Left renal pelvis (tissue), 4 donors: ENCODE results near the gene MAP3K9. TPM values are rescaled to one million over a fixed set of nuclear protein-coding genes. Genes with fewer than 3 reads are reported as not detected.
A peak's percentile ranks its signal among the peaks of the same experiment; 100 is the strongest.
"Not testable (repeated sequence)": the region's sequence is repeated elsewhere in the genome, so short reads cannot be mapped to it uniquely, and the experiment has no call there.

Experiments used
- DNase-seq, 4 donors: peaks; one replicate each; pipeline ENCODE4 v3.0.0-alpha.2; 2013; ENCODE audit warnings: low read depth in 4 of 4, low spot score in 3 of 4
- polyA plus RNA-seq, 4 donors: library from polyadenylated mRNA; unstranded; fragments of 120-200 nt; gene quantifications; one replicate each; pipeline ENCODE4 v1.2.1, GENCODE V29; 2013; ENCODE audit not compliant: insufficient read length in 4 of 4

The MAP3K9 gene
- polyA plus RNA-seq: 1 to 10 TPM; 2.2 to 4.4 (median 3.3) TPM

DNA sequence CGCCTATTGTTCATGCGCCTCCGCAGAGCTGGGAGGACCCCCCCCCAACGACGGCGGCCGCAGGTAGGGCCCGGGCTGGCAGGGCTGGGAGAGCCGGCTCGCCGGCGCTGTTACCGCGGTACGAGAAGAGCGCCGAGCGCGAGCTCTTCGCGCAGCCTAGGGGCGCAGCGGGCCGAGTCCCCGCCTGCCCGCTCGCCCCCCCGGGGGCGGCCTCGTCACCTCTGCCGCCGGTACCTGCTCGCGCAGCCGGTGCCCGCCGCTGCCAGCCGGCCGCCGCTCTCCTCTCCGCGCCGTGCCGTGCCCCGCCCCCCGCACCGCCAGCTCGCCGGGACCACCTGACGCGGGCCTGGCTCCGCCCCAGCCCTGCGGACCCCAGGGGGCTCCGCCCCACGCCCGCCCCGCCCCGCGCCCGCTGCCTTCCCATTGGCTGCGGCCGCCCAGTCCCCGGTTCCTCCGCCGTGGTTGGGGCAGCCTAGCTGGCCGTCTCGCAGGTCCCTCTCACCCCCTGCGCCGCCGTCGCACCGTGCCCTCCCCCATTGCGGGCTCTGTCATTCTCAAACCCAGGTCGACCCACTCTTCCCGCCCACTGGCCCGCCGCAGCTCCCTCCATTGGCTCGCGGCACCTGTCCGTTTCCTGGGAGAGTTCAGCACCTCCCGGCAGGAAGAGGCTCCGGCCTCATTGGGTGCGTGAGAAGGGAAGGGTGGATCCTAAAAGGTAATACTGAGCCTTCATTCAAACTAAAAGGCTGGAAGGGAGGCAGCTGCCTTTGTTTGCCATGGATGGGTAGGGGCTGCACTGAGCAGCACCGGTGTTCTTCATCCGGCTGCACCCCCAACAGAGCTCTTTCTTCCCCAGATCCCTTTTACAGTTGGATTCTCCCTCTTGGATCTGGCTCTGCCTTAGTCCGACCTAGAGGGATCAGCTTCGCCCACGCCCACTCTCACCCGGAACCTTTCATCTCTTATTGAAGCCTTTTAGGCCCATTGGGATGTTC lies at the start of gene MAP3K9:
Gene MAP3K9, minus strand, starts transcription at position 289 of the 995 bp plus-strand sequence. CDS start 342 bp downstream, outside the sequence.
- peak in 3 of 4 donors; percentile 77 to 86 (median 80) for DNase-seq

DNA sequence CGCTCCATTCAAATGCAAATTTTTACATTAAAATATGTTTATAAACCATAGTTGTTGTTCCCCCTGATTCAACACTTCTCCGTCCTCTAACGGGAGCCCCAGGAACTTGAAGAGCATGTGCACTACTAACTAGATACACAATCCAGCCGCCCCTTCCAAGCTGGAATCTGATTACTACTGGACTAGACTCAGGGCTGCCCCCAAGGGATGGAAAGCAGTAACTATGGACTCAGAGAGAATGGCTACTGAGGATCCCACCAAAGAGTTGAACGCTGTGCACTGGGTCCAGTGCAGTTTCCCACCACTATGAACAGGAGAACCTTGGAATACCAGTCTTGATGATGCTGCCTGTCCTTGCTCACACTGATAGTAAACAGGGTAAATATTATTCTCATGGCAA lies 49.3 kb upstream of the MAP3K9 start:
- no peak for DNase-seq

- no peak for DNase-seq
These were observed 48.2 kb upstream of the MAP3K9 start for GRCh38 chr14:70857496-70857890.

GRCh38 chr14:70856851-70857495 lies 47.7 kb upstream of the MAP3K9 start:
- no peak for DNase-seq

GRCh38 chr14:70855486-70855885 lies 46.2 kb upstream of the MAP3K9 start:
- DNase-seq: no peak

DNA sequence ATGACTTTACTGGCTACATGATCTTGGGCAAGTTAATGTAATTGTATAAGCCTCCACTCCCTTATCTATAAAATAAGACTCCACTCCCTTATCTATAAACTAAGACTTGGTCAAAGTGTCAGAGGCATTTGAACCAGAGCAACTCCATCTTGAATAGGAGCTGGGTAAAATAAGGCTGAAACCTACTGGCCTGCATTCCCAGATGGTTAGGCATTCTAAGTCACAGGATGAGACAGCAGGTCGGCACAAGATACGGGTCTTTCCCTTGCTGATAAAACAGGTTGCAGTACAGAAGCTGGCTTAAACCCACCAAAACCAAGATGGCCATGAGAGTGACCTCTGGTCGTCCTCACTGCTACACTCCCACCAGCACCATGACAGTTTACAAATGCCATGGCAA lies 44.3 kb upstream of the MAP3K9 start:
- DNase-seq: not testable (repeated sequence)

- no peak for DNase-seq
These were observed 38.2 kb upstream of the MAP3K9 start for GRCh38 chr14:70847406-70848090.

- no peak for DNase-seq
These were observed 36.3 kb upstream of the MAP3K9 start for GRCh38 chr14:70845601-70846000.

GRCh38 chr14:70842851-70843462 lies 33.6 kb upstream of the MAP3K9 start:
- DNase-seq: no peak

- no peak for DNase-seq
These were observed 28.8 kb upstream of the MAP3K9 start for GRCh38 chr14:70838076-70838475.

GRCh38 chr14:70836946-70837345 lies 27.6 kb upstream of the MAP3K9 start:
- no peak for DNase-seq

DNA sequence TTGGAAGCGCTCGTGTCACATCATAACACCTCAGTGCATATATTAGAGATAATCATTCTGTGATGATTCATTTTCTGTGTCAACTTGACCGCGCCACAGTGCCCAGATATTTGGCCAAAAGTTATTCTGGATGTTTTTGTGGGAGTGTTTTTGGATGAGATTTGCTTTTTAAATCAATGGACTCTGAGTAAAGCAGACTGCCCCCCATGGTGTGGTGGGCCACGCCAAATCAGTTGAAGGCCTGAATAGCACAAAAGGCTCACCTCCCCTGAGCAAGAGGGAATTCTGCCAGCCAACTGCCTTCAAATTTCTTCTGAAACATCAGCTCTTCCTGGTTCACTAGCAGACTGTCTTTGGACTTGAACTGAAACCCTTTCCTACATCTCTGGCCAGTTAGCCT lies 24.6 kb upstream of the MAP3K9 start:
- no peak for DNase-seq

GRCh38 chr14:70832561-70833305 lies 23.4 kb upstream of the MAP3K9 start:
- DNase-seq: no peak

DNA sequence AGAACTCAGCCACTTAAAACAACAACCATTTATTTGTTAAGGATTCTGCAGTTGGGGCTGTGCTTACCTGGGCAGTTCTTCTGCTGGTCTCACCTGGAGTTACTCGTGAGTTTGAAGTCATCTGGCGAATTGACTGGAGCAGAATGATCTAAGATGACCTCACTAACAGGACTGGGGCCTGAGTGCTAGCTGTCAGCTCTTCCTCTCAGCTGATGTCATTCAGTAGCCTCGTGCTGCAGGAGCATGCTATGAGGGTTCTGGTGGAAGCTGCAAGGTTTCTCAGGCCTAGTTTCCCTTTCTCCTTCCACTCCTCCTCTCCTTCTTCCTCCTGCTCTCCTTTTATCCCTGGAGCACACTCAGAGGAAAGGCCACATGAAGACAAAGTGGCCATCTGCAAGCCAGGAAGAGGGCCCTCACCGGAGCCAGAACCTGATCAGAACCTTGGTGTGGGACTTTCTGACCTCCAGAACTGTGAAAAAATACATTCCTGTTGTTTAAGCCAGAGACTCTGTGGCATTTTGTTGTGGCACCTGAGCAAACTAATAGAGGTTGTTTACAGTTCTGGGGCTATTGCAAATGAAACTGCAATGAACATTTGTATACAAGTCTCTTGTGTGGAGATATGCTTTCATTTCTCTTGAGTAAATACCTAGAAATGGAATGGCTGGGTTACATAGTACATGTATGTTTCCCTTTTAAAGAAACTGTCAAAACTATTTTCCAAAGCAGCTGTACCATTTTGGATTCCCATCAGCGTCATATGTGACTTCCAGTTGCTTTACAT lies 21.9 kb upstream of the MAP3K9 start:
- no peak for DNase-seq

- DNase-seq: no peak
These were observed 18.9 kb upstream of the MAP3K9 start for GRCh38 chr14:70828188-70828587.

DNA sequence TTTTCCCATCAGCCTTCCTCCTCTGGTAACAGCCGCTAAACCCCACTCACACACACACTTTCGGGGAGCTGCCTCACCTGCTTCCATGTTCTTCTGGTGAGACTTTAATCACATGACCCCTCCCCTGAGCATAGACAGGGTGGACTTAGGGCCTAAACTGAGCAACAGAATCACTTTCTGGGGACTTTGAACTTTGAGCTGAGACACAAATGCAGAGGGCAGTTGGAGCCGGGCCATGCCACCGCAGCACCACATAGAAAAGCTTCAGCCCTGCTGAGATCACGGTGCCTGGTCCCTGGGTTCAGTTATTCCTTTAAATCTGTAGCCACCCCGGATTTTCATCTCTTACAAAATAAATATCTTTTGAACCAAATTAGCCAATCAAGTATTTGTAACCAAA lies 18.4 kb upstream of the MAP3K9 start:
- DNase-seq: no peak

GRCh38 chr14:70827347-70827746 lies 18.0 kb upstream of the MAP3K9 start:
- DNase-seq: no peak

- DNase-seq: no peak
These were observed 14.0 kb upstream of the MAP3K9 start for GRCh38 chr14:70823281-70823680.

GRCh38 chr14:70822530-70823185 lies 13.3 kb upstream of the MAP3K9 start:
- no peak for DNase-seq
